Stimulated activated CD4-positive, alpha-beta T cell treated with anti-CD3 and anti-CD28 coated beads, TNF-alpha, amount 100 ng/mL, for 24 hours (primary cell): ENCODE data around the gene LAMC2.
"Not testable (repeated sequence)": the region's sequence is repeated elsewhere in the genome, so short reads cannot be mapped to it uniquely, and the experiment has no call there.

Source experiments
- DNase-seq, 3 experiments: peaks; one replicate each; pipeline ENCODE4 v3.0.0-alpha.2; 2020; ENCODE audit warnings: low read depth in 3 of 3

The LAMC2 gene

GRCh38 chr1:183238071-183238470 lies 52.0 kb downstream of the LAMC2 start:
- DNase-seq, result no peak

GRCh38 chr1:183239220-183239742 lies 53.2 kb downstream of the LAMC2 start:
- DNase-seq, result no peak

GRCh38 chr1:183239793-183240525 lies 53.9 kb downstream of the LAMC2 start:
- DNase-seq, result no peak

GRCh38 chr1:183240526-183240825 lies 54.4 kb downstream of the LAMC2 start:
- DNase-seq, result no peak

GRCh38 chr1:183240853-183241252 lies 54.8 kb downstream of the LAMC2 start:
- not testable (repeated sequence) for DNase-seq

GRCh38 chr1:183241471-183241870 lies 55.4 kb downstream of the LAMC2 start:
- no peak for DNase-seq

GRCh38 chr1:183242556-183242955 lies 56.5 kb downstream of the LAMC2 start:
- DNase-seq, result no peak

GRCh38 chr1:183243161-183244050 lies 57.3 kb downstream of the LAMC2 start:
- DNase-seq, result no peak

GRCh38 chr1:183244466-183244865 lies 58.4 kb downstream of the LAMC2 start:
- DNase-seq, result no peak

- no peak for DNase-seq
These were observed 59.3 kb downstream of the LAMC2 start for GRCh38 chr1:183245357-183245756.

- no peak for DNase-seq
These were observed 60.4 kb downstream of the LAMC2 start for GRCh38 chr1:183246436-183246835.

GRCh38 chr1:183247066-183247465 lies 61.0 kb downstream of the LAMC2 start:
- DNase-seq, result no peak

- DNase-seq, result no peak
These were observed 61.4 kb downstream of the LAMC2 start for GRCh38 chr1:183247484-183247883.

GRCh38 chr1:183247931-183248330 lies 61.9 kb downstream of the LAMC2 start:
- DNase-seq, result no peak

- no peak for DNase-seq
These were observed 63.1 kb downstream of the LAMC2 start for GRCh38 chr1:183248989-183249691.

- DNase-seq, result no peak
These were observed 63.9 kb downstream of the LAMC2 start for GRCh38 chr1:183249941-183250452.

GRCh38 chr1:183251101-183251958 lies 65.3 kb downstream of the LAMC2 start:
- DNase-seq, result no peak

- no peak for DNase-seq
These were observed 65.9 kb downstream of the LAMC2 start for GRCh38 chr1:183251959-183252450.

GRCh38 chr1:183255073-183255472 lies 69.0 kb downstream of the LAMC2 start:
- no peak for DNase-seq

- no peak for DNase-seq
These were observed 73.9 kb downstream of the LAMC2 start for GRCh38 chr1:183259924-183260323.

- DNase-seq, result no peak
These were observed 76.7 kb downstream of the LAMC2 start for GRCh38 chr1:183262628-183263200.
